ENCODE results near the gene AK9.

The AK9 gene

DNA sequence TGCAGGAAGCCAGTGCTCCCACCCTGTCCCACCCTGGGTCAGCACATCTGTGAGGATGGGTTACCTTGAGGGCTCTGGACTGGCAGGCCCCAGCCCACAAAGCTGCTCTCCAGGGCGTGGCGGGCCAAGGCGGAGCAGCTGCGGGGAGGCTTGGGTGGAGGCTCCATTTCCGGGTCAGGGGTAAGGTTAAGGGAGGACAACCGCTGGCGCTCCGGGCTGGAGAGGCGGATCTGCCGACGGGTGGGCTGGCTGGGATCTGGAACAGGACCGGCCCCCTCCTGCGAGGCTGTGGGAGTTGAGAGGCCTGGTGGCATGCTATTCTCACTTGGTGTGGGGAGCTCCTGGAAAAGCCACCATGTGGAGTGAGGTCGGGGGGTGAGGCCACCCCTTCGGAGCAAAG, 244.9 kb downstream of the AK9 start:
- ChIA-PET POLR2A (no interaction called here), CTCF (no interaction called here)
- H3K4me3 ChIP-seq (ENCODE audit: low read depth, low read length), result no peak overlapping the region
- DNase-seq (ENCODE audit: low read depth, low spot score), result no peak
- TF ChIP-seq, protein P1, sequence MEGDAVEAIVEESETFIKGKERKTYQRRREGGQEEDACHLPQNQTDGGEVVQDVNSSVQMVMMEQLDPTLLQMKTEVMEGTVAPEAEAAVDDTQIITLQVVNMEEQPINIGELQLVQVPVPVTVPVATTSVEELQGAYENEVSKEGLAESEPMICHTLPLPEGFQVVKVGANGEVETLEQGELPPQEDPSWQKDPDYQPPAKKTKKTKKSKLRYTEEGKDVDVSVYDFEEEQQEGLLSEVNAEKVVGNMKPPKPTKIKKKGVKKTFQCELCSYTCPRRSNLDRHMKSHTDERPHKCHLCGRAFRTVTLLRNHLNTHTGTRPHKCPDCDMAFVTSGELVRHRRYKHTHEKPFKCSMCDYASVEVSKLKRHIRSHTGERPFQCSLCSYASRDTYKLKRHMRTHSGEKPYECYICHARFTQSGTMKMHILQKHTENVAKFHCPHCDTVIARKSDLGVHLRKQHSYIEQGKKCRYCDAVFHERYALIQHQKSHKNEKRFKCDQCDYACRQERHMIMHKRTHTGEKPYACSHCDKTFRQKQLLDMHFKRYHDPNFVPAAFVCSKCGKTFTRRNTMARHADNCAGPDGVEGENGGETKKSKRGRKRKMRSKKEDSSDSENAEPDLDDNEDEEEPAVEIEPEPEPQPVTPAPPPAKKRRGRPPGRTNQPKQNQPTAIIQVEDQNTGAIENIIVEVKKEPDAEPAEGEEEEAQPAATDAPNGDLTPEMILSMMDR (IDR thresholded peaks at IDR 0.05; ENCODE audit: insufficient read depth, low read length, missing control alignments), result no peak

DNA sequence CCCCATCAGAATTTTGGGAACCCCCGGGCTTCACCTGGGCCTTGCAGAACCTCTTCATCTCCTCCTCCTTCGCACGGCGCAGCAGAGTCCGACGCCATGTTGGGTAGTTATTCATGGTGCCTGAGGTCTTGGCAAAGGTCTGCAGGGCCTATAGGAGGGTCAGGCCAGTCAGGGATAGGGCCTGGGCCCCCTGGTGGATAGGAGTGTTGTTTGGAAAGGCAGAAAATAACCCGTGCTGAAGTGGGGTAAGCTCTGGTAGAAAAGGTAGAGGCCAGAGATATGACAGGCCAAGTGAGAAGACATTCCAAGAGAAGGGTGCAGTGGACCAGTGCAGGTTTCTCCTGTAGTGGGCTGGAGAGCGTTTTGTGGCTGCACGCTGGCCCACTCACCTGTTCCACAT, 245.6 kb downstream of the AK9 start:
- no peak overlapping the region for H3K4me3 ChIP-seq (ENCODE audit: low read depth, low read length)
- ChIA-PET CTCF (interaction anchor here (1.0 kb wide), 1 partner anchor 258 kb away, joined by 4 read pairs; no protein-coding TSS in a partner anchor), POLR2A (interaction anchor here (1.0 kb wide), 1 partner anchor 9 kb away, joined by 6 read pairs; no protein-coding TSS in a partner anchor)
- TF ChIP-seq, protein P1 (IDR thresholded peaks at IDR 0.05; ENCODE audit: insufficient read depth, low read length, missing control alignments), result no peak
- no peak for DNase-seq (ENCODE audit: low read depth, low spot score)

DNA sequence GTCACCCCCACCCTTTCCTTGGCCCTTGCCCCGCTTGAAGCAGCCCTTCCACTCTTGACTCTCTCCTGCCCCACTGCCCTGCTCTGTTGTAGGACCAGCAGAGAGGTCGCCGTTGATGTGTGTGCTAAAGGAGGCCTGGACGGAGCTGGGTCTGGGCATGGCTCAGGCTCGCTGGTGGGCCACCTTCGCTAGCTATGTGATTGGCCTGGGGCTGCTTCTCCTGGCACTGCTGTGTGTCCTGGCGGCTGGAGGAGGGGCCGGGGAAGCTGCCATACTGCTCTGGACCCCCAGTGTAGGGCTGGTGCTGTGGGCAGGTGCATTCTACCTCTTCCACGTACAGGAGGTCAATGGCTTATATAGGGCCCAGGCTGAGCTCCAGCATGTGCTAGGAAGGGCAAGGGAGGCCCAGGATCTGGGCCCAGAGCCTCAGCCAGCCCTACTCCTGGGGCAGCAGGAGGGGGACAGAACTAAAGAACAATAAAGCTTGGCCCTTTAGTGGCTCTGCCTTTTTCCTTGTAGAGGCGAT, 247.5 kb downstream of the AK9 start:
- H3K4me3 ChIP-seq (ENCODE audit: low read depth, low read length), result no peak overlapping the region
- TF ChIP-seq, protein P1 (IDR thresholded peaks at IDR 0.05; ENCODE audit: insufficient read depth, low read length, missing control alignments), result no peak
- POLR2A ChIA-PET, result interaction anchor here (1.0 kb wide), 1 partner anchor 12 kb away, joined by 3 read pairs; the partner anchor contains the start of gene MICAL1
- CTCF ChIA-PET, result interaction anchor here (5.2 kb wide), 1 partner anchor 10 kb away, joined by 65 read pairs; the partner anchor contains the start of gene MICAL1
- DNase-seq (ENCODE audit: low read depth, low spot score), result no peak
